ENCODE data around the gene FBXO3. TPM values are rescaled to one million over a fixed set of nuclear protein-coding genes. Genes with fewer than 3 reads are reported as not detected.

Gene FBXO3
- total RNA-seq, 4 donors from 2014 or later: 31.2 to 45.8 (median 33.4) TPM

- Histone ChIP-seq H3K4me1 (peaks cover 27 to 32% of the 10 kb centered on the region in 2 donors), H3K36me3 (no peaks in the 10 kb centered on the region), H3K27ac (peak overlapping the region; percentile 93 to 96 (median 93)), H3K9me3 (no peaks in the 10 kb centered on the region), H3K4me3 (peak overlapping the region; percentile 91 to 98 (median 96)), H3K27me3 (no peaks in the 10 kb centered on the region)
- ATAC-seq (peak; percentile 45 to 58), DNase-seq (peak in 1 of 2 donors; percentile 20)
- intact Hi-C loops (cut with DNase I; ENCODE audit: low total_unique reads): loop anchor here (1.0 to 10.0 kb wide), 3 partner anchors 276 to 1142 kb away; partner anchors contain the start of genes APIP, CAPRIN1, NAT10 and PDHX
- TF ChIP-seq POLR2A (IDR thresholded peaks at IDR 0.05) (no peak), CTCF (IDR thresholded peaks at IDR 0.05 in 4 of 5, conservative IDR thresholded peaks at IDR 0.05 in 1 of 5) (no peak)
- in situ Hi-C loops (cut with MboI; ENCODE audit: low sequenced_read_pairs in 4 of 4): loop anchor here in 2 of 4 donors (25.0 kb wide), 1 partner anchor 613 kb away; the partner anchor contains the start of gene CSTF3 (in 2 of the 2)
These were observed 581 bp upstream of the FBXO3 start for GRCh38 chr11:33774736-33775466.

GRCh38 chr11:33773404-33773986 lies 825 bp downstream of the FBXO3 start:
- in situ Hi-C loops (cut with MboI; ENCODE audit: low sequenced_read_pairs in 4 of 4): loop anchor here in 2 of 4 donors (25.0 kb wide), 1 partner anchor 611 kb away; the partner anchor contains the start of gene CSTF3 (in 2 of the 2)
- Histone ChIP-seq H3K4me3 (peak overlapping the region; percentile 91 to 98 (median 96)), H3K27ac (peak overlapping the region; percentile 93 to 96 (median 93)), H3K9me3 (no peaks in the 10 kb centered on the region), H3K4me1 (peaks cover 27 to 32% of the 10 kb centered on the region in 2 donors), H3K27me3 (no peaks in the 10 kb centered on the region), H3K36me3 (peaks cover 0 to 6% of the 10 kb centered on the region in 2 donors)
- no peak for TF ChIP-seq POLR2A (IDR thresholded peaks at IDR 0.05)
- peak in 2 of 5 experiments; percentile 13 to 19 for TF ChIP-seq CTCF (IDR thresholded peaks at IDR 0.05 in 4 of 5, conservative IDR thresholded peaks at IDR 0.05 in 1 of 5)
- ATAC-seq (peak; percentile 16 to 40), DNase-seq (no peak)
- intact Hi-C loops (cut with DNase I; ENCODE audit: low total_unique reads): loop anchor here (2.0 to 10.0 kb wide), 3 partner anchors 21 to 1144 kb away; partner anchors contain the start of genes APIP, NAT10 and PDHX

GRCh38 chr11:33772870-33773269 lies 1.4 kb downstream of the FBXO3 start:
- Histone ChIP-seq H3K27me3 (no peaks in the 10 kb centered on the region), H3K9me3 (no peaks in the 10 kb centered on the region), H3K4me3 (peak overlapping the region; percentile 91 to 98 (median 96)), H3K36me3 (peaks cover 0 to 13% of the 10 kb centered on the region in 2 donors), H3K4me1 (peaks cover 27 to 32% of the 10 kb centered on the region in 2 donors), H3K27ac (peak overlapping the region in 2 of 4 donors; percentile 93 to 96)
- TF ChIP-seq CTCF (IDR thresholded peaks at IDR 0.05 in 4 of 5, conservative IDR thresholded peaks at IDR 0.05 in 1 of 5) (no peak), POLR2A (IDR thresholded peaks at IDR 0.05) (no peak)
- in situ Hi-C loops (cut with MboI; ENCODE audit: low sequenced_read_pairs in 4 of 4) (loop anchor here in 2 of 4 donors (25.0 kb wide), 1 partner anchor 611 kb away; the partner anchor contains the start of gene CSTF3 (in 2 of the 2)), intact Hi-C loops (cut with DNase I; ENCODE audit: low total_unique reads) (loop anchor here (2.0 to 10.0 kb wide), 3 partner anchors 20 to 1144 kb away; partner anchors contain the start of genes APIP, NAT10 and PDHX)
- no peak for DNase-seq
- no peak for ATAC-seq

GRCh38 chr11:33772300-33772699 lies 2.0 kb downstream of the FBXO3 start:
- Histone ChIP-seq H3K27me3 (no peaks in the 10 kb centered on the region), H3K27ac (no peak overlapping the region), H3K4me3 (no peak overlapping the region), H3K36me3 (peaks cover 0 to 18% of the 10 kb centered on the region in 2 donors), H3K9me3 (no peaks in the 10 kb centered on the region), H3K4me1 (peaks cover 27 to 32% of the 10 kb centered on the region in 2 donors)
- DNase-seq (no peak), ATAC-seq (no peak)
- intact Hi-C loops (cut with DNase I; ENCODE audit: low total_unique reads) (loop anchor here (2.0 to 10.0 kb wide), 3 partner anchors 19 to 1145 kb away; partner anchors contain the start of genes APIP, NAT10 and PDHX), in situ Hi-C loops (cut with MboI; ENCODE audit: low sequenced_read_pairs in 4 of 4) (loop anchor here in 2 of 4 donors (25.0 kb wide), 1 partner anchor 610 kb away; the partner anchor contains the start of gene CSTF3 (in 2 of the 2))
- TF ChIP-seq POLR2A (IDR thresholded peaks at IDR 0.05): no peak
- no peak for TF ChIP-seq CTCF (IDR thresholded peaks at IDR 0.05 in 4 of 5, conservative IDR thresholded peaks at IDR 0.05 in 1 of 5)
